Astrocyte of the spinal cord (primary cell): Measurements from ENCODE around the gene MGAT5.

Experiments
- DNase-seq: peaks from one replicate; pipeline ENCODE4 v3.0.0; 2011; ENCODE audit warnings: low read depth, low spot score
- H3K4me3 ChIP-seq: 2 replicates; pipeline ENCODE4 v1.5.1; 2011; ENCODE audit warnings: low read depth, mild to moderate bottlenecking, low read length, moderate library complexity
- CTCF ChIP-seq: IDR thresholded peaks from 2 replicates; pipeline ENCODE4 v1.5.1; 2012; ENCODE audit warnings: low read depth, mild to moderate bottlenecking, low read length, inconsistent platforms
- in situ Hi-C: cut with HindIII; loops from 2 replicates; pipeline ENCODE4 v1.10.0; 2017; ENCODE audit warnings: low sequenced_read_pairs

Gene MGAT5

GRCh38 chr2:134411279-134411827, 157.5 kb downstream of the MGAT5 start:
- H3K4me3 ChIP-seq, result no peak overlapping the region
- TF ChIP-seq CTCF, result no peak
- in situ Hi-C loops, result no loop called here
- DNase-seq, result no peak

DNA sequence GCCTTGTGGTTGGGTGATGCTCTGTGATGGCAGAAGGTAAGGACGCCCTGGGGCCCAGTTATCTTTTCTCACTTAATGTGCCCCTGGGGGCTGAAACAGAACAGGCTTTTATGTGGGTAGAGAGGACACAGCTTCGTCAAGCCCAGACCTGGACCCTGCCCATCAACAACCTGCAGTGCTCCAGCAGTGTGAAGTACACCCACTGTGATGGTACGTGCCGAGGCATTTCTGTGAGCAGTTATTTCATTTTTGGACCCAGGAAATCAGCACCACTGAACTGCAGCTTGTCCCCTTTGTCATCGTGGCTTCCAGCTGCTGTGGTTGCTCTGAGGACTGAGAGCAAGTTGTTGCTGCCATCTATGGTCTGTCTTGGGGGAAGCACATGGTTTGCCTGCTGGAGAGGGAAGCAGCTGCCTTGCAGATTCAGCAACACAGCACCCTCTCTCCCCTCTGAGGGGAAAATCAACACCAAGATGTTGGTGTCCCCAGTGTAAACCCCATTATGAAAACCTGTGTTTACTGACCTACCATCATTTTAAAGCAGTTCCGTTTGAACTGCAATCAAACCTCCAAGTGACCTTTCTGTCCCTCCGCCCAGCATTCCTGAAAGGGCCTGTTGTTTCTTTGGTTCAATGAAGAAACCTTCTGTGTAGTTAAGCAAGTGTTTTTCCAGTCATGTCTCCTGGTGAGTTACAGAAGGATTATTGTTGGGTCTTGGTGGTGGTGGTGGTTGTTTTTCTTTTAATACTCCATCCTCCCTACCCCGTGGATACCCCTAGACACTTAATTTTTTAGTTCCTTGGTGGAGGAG, 158.2 kb downstream of the MGAT5 start:
- in situ Hi-C loops, result no loop called here
- TF ChIP-seq CTCF, result peak; percentile 84
- peak; percentile 82 for DNase-seq
- H3K4me3 ChIP-seq, result no peak overlapping the region

DNA sequence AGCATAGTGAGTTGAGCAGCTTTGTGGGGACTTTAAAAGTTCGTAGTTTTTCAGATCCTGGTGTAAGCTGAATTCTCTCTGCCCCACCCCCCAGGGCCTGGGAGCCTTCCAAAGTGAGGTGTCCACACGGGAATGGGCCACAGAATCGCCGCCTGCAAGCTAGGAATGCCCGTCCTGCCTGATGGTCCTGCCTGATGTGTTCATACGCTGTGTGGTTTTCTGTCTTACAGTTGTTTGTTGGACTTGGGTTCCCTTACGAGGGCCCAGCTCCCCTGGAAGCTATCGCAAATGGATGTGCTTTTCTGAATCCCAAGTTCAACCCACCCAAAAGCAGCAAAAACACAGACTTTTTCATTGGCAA, 158.7 kb downstream of the MGAT5 start:
- no peak overlapping the region for H3K4me3 ChIP-seq
- TF ChIP-seq CTCF, result no peak
- in situ Hi-C loops, result no loop called here
- no peak for DNase-seq

DNA sequence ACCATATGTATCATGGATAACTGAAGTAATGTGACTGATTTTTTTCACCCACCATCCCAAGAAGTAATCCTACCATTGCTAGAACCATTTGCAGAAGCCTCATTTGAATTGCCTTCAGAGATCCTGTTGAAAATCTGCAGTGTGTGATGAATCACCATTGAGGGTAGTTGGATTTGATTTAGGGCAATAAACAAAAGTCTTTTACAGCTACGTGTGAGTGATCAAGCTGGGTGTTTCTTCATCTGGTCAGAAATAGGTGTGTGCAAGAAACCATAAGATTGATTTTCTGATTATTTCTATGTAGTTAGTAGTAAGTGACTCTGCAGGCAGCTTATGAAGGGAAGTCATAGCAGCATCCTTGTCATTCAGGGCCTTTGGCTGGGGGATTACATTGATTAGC, 159.6 kb downstream of the MGAT5 start:
- no peak overlapping the region for H3K4me3 ChIP-seq
- in situ Hi-C loops, result no loop called here
- TF ChIP-seq CTCF, result no peak
- DNase-seq, result no peak

DNA sequence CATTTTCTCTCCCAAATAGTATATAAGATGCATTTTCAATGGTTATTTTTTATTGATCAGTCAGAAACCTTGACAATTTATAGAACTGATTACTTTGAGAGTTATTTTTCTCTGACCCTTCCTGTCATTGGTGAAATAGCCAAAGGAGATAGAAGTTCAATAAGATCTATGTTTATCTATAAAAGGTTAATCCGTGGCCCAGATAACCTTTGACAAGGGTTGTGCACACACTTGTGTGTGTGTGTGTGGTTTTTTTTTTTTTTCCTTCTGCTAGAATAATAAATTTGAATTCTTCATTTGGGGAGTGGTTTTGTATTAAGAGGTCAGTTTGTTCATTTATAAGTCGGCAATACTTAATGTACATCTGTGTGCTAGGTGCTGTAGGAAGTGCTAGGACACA, 160.0 kb downstream of the MGAT5 start:
- TF ChIP-seq CTCF, result no peak
- in situ Hi-C loops, result no loop called here
- H3K4me3 ChIP-seq, result no peak overlapping the region
- DNase-seq, result no peak

DNA sequence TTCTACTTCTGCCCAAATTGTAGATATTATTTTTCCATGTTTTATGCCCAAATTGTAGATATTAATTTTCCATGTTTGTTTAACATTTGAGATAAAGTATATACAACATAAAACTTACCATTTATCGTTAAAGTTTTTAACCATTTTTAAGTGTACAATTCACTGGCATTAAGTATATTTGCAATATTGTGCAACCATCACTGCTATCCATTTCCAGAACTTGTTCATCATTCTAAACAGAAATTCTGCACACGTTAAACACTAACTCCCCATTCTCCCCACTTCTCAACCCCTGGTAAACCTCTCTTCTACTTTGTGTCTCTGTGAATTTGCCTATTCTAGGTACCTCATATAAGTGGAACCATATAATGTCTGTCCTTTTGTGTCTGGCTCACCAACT, 162.1 kb downstream of the MGAT5 start:
- DNase-seq, result no peak
- H3K4me3 ChIP-seq, result no peak overlapping the region
- no peak for TF ChIP-seq CTCF
- in situ Hi-C loops, result no loop called here
